Stimulated activated CD4-positive, alpha-beta T cell treated with anti-CD3 and anti-CD28 coated beads, Interleukin-15, amount 100 ng/mL, for 1 hour (primary cell): ENCODE data around the gene BCL2L2.

Experiments
- DNase-seq, 2 donors: peaks; one replicate each; pipeline ENCODE4 v3.0.0-alpha.2; 2020; ENCODE audit warnings: low read depth in 1 of 2, low spot score in 1 of 2

The BCL2L2 gene

DNA sequence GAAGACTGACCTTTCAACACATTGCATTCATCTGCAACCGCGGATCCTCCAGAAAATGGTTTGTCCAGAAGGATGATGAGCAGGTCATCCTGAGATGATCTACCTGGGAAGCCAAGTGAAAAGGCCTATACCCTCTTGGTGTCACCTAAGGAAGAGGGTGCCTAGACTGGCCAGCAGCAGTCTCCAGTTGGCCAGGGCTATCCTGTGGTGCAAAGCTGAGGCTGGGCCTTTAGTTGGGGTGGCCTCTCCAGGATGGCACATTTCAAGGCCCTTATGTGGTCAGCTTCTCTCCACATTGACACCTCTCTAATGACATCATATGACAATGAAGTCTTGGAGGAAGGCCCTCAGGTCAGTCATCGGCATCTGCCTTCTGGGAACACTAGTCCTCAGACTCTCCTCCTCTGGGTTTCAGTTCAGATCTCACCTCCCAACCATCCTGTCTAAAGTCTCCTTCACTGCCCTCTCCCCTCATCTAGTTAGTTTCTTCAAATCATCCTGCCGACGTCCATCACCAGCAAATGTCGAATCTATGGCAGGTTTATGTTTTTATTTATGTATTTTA lies 49.3 kb downstream of the BCL2L2 start:
- DNase-seq = no peak

DNA sequence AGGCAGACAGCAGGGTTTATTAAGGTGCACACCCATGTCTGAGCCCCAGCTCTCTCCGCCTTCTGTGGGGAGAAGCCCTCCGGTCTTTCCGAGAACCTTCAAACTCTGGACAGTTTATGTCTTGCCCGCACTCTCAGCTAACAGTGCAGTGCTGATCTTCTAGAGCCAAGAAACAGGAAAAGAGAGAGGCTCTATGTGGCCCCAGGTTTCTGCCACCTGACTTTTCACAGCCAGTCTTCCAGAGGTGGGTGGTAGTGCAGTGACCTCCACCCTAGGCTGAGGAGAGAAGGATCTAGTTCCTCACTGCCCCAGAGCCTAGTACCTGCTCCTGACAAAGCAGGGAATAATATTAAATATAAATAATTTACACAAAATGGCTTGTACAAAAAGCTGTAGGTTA lies 50.0 kb downstream of the BCL2L2 start:
- no peak for DNase-seq

DNA sequence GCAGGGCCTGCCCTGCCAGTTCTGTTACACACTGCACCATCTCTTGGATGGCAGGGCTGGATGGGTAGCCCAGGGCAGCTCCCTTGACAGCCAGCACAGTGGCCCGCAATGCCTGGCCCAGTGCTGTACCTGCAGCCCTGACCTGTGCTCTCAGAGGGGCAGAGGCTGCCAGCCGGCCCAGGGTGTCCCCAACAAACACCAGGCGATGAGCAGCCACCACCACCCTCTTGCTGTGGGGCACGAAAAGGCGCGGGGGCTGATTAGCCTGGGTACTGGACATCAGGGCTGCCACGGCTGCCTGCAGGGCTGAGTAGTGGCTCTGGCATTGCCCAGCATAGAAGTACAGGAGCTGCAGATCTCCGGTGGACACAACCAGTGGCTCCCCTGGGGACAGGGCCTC lies 50.6 kb downstream of the BCL2L2 start:
- DNase-seq = no peak

DNA sequence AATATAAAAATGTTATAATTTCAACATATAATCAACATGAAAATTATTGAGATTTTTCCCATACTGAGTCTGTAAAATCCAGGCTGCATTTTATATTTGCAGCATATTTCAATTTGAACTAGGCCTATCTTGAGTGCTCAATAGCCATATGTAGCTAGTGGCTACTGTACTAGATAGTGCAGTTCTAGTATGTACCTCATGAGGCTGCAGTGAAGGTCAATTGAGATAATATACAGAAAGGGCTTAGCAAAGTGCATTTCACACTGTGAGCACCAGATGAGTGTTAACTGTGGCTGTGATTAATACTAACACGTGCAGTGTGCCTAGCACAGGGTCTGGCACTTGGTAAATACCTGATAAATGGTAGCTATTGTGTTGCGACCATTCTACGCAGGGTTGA lies 51.4 kb downstream of the BCL2L2 start:
- DNase-seq = no peak

DNA sequence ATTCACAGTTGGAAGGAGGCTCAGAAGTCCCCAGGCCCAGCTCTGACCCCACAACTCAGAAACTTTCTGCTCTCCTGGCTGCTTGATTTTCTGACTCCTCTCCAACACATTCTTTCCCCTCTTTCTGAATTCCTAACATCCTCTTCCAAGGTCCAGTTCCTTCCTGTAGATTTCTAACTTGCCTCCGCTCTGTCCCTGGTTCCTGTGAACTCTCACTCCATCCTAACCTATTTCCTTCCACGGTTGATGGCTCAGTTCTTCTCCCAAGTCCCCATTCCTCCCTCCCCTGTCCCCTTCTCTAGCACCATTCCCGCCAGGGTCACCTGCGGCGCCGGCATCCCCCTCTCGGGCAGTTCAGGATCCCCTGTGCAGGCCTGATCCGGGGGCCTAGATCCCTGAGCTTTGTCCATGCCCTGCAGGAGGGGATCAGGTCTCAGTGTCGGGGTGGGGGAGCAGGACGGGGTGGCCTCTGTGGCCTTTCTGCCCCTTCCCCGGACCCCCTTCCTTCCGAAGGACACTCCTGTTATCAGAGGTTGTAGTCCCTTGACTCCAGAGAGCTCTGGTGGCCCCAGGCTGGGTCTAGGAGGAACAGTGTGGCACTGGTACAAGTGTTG lies 52.0 kb downstream of the BCL2L2 start:
- DNase-seq = no peak

DNA sequence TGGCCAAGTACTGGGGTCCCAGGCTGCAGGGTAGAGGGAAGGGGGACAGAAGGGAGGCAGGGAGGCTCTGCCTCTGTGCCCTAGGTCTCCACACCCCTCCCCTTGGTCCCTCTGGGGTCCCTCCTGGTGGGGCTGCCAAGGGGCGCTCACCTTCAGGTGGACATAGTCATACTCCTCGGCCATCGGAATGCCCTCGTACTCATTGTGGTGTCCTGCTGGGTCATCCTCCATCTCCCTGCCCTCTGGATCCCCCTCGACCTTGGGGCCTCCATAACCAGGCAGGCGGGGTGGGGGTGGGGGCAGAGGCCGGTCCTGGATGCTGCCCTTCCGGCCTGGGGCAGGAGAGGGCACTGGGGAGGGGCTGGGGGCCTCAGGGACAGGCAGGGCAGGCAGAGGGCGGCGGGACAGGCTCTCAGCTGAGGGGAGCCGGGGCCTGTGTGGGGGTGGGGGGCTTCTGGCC lies 52.6 kb downstream of the BCL2L2 start:
- DNase-seq = no peak

DNA sequence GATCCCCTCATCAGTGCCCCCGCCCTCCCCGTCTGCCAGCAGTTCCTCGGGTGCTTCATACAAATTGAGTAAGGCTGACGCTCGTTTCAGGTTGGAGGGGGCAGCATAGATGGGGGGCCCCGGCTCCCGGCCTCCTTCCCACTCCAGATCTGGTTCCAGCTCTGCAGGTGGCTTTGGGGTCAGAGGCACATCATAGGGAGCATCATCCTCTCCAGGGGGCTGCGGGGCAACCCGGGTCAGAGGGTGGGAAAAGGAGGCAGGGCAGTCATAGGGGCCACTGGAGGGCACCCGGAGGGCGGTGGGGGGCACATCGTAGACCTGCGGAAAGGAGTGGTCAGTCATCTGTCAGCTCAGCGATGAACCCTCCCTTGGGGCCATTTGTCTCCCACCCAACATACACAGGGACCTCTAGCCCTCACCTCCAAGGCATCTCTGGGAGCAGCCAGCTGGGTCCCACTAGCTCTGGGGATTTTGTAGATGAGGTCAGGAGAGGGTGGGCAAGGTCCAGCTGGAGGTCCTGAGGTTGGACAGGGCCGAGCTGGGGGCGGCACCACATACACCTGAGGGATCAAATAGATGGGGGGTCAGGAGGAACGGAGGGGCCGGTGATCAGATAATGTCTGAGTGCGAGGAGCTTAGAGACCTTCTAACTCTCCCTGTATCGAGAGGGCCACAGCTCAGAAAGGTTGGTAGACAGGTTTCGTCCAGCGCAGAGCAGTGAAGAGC lies 53.3 kb downstream of the BCL2L2 start:
- no peak for DNase-seq

DNA sequence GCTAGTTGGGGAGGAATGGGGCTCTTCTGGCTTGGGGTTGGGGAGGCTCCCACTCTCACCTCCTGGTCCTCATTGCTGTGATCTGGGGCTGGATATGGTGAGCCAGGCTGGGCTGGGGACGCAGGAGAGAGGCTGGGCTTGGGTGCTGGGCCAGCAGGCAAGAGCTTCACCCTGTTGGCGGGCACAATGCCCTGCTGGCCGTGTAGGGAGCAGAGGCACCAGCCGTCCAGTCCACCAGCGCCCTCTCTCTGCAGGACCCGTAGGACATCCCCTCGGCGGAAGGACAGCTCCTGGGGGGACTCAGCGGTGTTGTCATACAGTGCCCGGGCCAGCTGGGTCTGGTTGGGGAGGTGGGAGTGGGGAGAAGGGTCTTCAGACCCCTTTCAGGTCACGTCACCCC lies 53.9 kb downstream of the BCL2L2 start:
- no peak for DNase-seq

DNA sequence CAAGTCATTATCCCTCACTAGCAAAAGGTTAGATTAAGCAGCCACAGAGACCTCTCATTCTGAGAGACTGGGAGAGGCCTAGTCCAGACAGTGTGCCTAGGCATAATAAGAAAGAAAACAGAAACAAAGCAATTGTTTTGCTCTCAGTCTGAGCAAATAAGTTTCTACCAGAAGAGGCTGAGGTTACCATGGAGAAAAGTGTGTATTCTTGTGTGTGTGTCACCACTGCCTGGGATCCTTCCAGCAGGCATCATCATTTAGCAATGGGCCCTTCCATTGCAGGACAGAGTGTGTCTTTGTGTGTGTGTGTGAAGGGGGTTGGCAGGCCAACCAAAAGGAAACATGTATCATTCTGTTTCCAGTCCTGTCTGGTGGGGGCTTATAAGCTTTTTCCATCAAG lies 54.7 kb downstream of the BCL2L2 start:
- no peak for DNase-seq
